Measurements from ENCODE around the gene PLIN1.
A peak's percentile ranks its signal among the peaks of the same experiment; 100 is the strongest.
"Not testable (repeated sequence)": the region's sequence is repeated elsewhere in the genome, so short reads cannot be mapped to it uniquely, and the experiment has no call there.

The PLIN1 gene, protein sequence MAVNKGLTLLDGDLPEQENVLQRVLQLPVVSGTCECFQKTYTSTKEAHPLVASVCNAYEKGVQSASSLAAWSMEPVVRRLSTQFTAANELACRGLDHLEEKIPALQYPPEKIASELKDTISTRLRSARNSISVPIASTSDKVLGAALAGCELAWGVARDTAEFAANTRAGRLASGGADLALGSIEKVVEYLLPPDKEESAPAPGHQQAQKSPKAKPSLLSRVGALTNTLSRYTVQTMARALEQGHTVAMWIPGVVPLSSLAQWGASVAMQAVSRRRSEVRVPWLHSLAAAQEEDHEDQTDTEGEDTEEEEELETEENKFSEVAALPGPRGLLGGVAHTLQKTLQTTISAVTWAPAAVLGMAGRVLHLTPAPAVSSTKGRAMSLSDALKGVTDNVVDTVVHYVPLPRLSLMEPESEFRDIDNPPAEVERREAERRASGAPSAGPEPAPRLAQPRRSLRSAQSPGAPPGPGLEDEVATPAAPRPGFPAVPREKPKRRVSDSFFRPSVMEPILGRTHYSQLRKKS

DNA sequence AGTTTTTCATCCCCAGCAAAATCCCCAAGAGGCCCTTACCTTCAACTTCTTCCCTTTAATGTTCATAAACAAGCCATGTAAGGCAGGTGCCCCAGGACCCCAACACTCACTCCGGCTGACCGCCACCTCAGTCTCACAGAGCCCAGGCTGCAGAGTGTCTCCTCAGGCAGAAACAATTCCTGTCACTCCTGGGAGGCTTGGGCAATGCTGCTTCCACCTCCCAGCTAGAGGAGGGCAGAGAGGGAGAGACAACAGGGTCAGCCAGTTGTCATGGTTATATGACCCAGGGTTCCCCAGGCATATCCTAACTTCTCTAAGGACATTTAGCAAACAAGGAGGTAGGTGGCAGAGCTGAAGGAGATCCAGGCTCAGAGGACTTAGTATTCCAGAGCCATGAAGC lies at the start of gene PLIN1:
Gene PLIN1, minus strand, starts transcription at position 156 of the 400 bp plus-strand sequence. CDS start 1,878 bp downstream, outside the sequence.
- no peak within 1 kb of the TSS for H3K4me3 ChIP-seq (ENCODE audit: low read depth, low read length)
- DNase-seq (ENCODE audit: low read depth): no peak

DNA sequence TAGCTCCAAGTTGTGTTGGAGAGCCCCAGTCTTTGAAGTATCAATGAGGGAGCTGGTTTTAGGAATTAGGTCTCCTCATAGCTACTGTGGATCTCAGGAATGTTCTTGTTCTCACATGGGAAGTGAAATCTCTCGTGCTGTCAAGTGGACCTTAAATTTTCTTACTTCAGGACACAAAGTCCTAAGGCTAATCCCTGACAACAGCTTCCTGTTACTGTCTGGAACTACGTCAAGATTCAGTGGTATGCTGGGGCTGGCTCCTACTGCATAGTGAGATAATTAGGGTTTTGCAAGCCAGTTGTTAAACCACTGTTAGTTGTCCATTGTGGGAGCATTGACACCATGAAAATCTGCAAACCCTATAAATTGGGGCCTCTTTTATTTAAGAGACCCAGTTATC lies 49.1 kb upstream of the PLIN1 start:
- DNase-seq (ENCODE audit: low read depth): peak; percentile 76
- H3K4me3 ChIP-seq (ENCODE audit: low read depth, low read length): no peak overlapping the region

DNA sequence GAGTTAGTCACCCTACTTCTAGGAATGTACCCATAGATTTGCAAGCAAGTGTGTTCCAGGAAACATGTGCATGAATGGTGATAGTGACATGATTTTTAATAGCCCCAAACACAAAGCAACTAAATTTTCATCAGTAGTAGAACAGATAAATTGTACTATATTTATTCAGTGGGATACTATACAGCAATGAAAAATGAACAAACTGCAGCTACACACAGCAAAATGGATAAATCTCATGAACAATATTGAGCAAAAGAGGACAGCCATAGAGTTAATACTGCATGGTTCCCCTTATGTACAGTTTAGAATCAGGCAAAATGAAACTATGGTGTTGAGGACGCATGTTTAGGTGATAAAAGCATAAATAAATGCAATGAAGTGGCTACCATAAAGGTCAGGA lies 45.9 kb upstream of the PLIN1 start:
- no peak for DNase-seq (ENCODE audit: low read depth)
- no peak overlapping the region for H3K4me3 ChIP-seq (ENCODE audit: low read depth, low read length)

DNA sequence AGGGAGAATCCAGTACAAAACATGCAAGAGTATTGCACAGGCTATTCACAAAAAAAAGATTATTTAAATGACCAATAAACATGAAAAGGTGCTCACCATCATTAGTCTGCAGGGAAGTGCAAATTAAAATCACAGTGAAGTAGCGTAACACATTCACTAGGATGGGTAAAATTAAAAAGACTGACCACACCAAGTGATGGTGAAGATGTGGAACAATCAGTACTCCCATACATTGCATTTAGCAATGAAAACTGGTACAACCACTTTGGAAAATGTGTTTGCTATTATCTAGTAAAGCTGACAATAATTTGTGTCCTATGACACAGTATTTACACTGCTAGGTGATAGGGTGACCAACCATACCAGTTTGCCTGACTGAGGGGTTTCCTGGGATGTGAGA lies 45.5 kb upstream of the PLIN1 start:
- no peak for DNase-seq (ENCODE audit: low read depth)
- no peak overlapping the region for H3K4me3 ChIP-seq (ENCODE audit: low read depth, low read length)

DNA sequence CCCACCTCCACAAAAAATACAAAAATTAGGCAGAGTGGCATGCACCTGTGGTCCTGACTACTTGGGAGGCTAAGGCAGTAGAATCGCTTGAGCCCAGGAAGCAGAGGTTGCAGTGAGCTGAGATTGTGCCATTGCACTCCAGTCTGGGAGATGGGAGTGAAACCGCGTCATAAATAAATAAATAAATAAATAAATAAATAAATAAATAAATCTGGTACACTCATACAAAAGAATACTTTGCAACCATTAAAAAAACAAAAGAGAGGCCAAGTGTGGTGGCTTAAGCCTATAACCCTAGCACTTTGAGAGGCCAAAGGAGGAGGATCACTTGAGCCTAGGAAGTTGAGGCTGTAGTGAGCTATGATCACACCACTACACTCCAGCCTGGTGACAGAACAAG lies 43.9 kb upstream of the PLIN1 start:
- no peak overlapping the region for H3K4me3 ChIP-seq (ENCODE audit: low read depth, low read length)
- no peak for DNase-seq (ENCODE audit: low read depth)

DNA sequence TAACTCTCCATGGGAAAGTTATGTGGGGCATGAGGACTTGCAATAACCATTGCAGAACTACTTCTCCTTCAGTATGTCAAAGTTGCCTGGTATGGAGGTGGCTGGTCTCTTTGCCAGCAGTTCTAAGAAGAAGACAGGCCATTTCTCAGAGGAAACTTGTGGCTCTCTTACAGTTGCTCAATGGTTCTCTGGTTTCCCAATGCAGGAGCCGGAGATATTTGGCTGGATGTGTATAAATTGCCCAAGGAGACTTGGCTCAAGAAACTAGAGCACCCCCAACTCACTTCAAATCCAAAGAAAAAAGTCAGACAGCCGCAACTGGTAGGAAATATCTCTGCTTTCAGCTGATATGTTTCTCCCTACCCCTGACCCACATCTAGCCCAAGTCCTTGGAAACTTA lies 35.6 kb upstream of the PLIN1 start:
- H3K4me3 ChIP-seq (ENCODE audit: low read depth, low read length): no peak overlapping the region
- no peak for DNase-seq (ENCODE audit: low read depth)

DNA sequence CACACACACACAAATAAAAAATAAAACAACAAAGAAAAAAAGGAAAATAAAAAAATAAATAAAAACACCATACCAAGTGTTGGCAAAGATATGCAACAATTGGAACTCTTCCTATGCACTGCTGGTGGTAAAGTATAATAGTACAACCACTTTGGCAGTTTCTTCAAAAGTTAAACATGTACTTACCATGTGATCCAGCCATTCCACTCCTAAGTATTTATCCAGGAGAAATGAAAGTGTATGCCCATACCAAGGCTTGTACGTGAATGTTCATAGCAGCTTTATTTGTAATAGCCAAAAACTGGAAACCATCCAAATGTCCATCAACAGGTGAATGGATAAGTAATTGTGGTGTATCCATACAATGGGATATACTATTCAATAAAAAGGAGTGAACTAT lies 28.4 kb upstream of the PLIN1 start:
- DNase-seq (ENCODE audit: low read depth): no peak
- H3K4me3 ChIP-seq (ENCODE audit: low read depth, low read length): no peak overlapping the region

DNA sequence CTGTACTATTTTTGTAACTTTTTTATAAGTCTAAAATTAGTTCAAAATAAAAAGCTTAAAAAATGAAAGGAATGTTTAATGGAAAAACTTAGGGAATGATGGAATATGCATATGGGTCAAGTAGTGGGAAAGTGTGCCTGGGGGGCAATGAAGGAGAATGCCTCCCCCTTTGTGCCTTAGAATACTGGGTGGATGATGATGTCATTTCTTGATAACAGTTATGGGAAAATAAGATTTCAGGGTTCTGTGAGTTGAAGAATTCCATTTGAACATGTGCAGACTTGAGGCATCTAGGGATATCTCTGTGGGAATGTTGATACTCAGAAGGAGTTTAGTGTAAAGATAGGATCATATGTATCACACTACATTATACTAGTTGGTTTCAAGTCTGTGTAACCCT lies 25.2 kb upstream of the PLIN1 start:
- no peak for DNase-seq (ENCODE audit: low read depth)
- no peak overlapping the region for H3K4me3 ChIP-seq (ENCODE audit: low read depth, low read length)

DNA sequence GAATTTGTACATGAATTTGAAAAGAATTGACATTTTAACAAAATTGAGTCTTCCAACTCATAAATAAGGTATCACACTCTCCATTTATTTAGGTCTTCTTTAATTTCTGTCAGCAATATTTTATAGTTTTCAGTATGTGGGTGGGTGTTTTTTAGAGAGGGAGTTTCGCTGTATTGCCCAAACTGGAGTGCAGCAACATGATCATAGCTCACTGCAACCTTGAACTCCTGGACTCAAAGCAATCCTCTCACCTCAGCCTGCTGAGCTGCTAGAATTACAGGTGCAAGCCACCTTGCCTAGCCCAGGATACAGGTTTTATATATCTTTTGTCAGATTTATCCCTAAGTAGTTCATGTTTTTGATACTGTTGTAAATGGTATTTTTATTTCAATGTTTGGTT lies 16.0 kb upstream of the PLIN1 start:
- no peak overlapping the region for H3K4me3 ChIP-seq (ENCODE audit: low read depth, low read length)

DNA sequence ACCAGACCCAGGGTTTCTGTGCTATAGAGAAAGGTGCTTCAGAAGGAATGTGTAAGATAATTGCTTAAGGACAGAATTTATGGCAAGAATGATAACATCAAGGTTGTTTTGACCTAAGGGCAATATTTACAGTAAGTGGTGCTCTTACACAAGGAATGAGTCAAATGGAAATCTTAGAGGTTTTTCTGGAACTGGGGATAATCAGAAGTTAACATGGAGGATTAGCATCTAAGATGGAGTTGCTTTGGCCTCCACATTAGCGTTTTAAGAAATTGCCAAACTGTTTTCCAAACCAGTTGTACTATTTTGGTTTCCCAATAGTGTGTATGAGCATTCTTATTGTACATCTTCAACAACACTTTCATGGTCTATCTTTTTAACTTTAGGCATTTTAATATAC lies 14.5 kb upstream of the PLIN1 start:
- no peak for DNase-seq (ENCODE audit: low read depth)
- H3K4me3 ChIP-seq (ENCODE audit: low read depth, low read length): no peak overlapping the region

More for the DNA sequence above, 16.0 kb upstream of the PLIN1 start:
- no peak for DNase-seq (ENCODE audit: low read depth)

DNA sequence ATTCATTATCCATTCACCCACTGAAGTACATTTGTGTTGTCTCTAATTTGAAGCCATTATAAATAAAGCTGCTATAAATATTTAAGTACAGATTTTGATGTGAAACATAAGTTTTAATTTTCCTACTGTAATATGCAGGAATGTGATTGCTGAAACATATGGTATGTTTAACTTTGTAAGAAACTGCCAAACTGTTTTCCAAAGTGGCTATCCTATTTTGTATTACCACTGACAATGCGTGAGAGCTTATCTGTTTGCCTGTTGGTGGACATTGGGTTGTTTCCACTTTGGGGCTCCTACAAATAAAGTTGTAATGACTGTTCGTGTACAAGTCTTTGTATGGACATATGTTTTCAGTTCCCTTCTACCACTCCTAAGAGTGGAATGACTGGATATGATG lies 13.9 kb upstream of the PLIN1 start:
- no peak overlapping the region for H3K4me3 ChIP-seq (ENCODE audit: low read depth, low read length)
- no peak for DNase-seq (ENCODE audit: low read depth)

DNA sequence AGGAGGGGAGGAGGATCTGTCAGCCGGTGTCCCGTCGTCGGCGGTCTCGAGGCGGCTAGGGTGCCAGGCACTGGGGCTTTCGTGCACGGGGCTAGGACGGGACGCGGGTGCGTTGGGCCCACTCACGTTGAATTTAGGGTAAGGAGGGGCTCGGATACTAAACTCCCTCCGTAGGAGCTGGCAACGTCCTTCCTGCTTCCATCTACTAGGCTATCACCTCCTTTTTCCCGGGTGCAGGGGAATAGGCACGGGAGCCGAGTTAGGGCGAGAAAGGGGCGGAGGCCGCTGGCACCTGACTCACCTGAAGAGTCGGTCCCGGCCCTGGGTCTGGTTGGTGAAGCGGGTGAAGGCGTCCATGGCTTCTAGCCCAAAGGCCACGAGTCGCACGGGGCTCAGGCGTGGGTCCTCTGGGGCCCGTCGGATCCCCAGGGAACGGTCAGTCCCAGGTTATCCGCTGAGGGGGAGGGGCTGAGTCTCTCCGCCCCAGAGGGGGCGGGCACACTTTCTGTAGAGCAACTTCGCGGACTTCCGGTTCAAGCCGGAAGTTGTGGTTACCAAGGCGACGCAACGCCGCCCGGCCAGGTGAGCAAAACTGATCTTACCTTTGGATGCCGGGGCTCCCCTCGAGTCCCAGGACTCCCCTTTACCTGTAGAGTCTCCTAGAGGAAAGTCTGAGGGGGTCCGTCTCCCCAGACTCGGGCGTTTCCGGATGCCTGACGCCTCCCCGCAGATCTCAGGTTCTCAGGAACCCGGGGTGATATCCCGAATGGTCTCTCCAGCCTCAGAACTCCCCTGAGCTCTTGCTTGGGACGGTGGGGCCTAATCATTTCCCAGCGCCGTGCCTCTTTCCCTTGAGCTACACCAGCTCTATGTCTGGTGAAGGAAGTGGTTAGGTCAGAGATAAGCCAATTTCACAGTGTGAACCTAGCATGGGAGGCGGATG lies 11.4 kb upstream of the PLIN1 start, which contains the start of the genes PEX11A and WDR93:
Gene PEX11A, minus strand, starts transcription at position 479 of the 943 bp plus-strand sequence. Its CDS starts 122 bp downstream, at position 357.
Gene WDR93, plus strand, starts transcription at position 536 of the 943 bp plus-strand sequence. CDS start 10,936 bp downstream, outside the sequence.
- DNase-seq (ENCODE audit: low read depth): no peak
- peak within 1 kb of the TSS; percentile 93 for H3K4me3 ChIP-seq (ENCODE audit: low read depth, low read length)

DNA sequence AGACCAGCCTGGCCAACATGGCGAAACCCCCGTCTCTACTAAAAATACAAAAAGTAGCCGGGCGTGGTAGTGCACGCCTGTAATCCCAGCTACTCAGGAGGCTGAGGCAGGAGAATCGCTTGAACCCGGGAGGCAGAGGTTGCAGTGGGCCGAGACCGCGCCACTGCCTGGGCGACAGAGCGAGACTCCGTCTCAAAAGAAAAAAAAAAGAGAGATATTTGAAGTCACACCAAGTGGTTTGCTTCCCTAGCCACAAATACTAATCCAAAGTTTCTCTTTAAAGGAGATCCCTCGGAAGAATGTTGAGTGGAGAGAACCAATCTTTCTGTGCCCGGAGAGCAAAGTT lies 10.7 kb upstream of the PLIN1 start:
- DNase-seq (ENCODE audit: low read depth): not testable (repeated sequence)
- peak overlapping the region; percentile 93 for H3K4me3 ChIP-seq (ENCODE audit: low read depth, low read length)

DNA sequence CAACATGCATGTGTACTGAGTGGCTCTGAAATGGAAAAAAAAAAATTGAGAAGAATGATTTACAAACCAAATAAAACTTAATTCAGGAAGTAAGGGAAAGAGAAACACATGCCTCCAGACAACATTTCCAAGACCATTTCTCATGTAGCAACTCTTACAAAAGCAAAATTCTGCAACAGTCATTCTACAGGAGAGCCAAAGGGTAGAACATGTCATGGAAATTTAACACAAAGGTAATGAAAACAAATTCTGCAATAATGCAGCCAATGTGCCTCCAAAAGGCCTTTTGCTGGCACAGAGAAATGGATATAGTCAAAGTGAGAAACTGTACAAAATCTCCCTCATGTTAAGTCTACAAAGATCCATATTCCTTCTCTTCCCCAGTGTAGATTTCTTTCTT lies 7.4 kb upstream of the PLIN1 start:
- no peak overlapping the region for H3K4me3 ChIP-seq (ENCODE audit: low read depth, low read length)
- DNase-seq (ENCODE audit: low read depth): no peak

DNA sequence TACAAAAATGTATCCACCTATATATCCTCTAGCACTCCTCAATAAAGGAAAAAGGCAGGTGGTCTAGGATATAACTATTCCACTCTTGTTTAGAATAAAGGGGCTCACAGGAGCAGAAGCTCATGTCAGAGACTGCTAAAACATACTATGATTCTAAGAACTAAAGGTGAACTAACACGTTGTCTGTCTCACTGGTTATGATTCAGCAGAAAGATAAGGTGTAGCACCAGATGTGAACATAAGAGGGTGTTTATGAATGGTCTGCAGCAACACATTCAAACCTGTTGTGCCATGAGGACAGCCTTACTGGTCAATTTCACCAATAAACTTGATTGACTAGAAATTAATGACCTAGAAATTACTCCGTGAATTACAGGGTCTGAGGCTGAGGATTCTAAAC lies 6.8 kb upstream of the PLIN1 start:
- no peak overlapping the region for H3K4me3 ChIP-seq (ENCODE audit: low read depth, low read length)
- DNase-seq (ENCODE audit: low read depth): no peak

DNA sequence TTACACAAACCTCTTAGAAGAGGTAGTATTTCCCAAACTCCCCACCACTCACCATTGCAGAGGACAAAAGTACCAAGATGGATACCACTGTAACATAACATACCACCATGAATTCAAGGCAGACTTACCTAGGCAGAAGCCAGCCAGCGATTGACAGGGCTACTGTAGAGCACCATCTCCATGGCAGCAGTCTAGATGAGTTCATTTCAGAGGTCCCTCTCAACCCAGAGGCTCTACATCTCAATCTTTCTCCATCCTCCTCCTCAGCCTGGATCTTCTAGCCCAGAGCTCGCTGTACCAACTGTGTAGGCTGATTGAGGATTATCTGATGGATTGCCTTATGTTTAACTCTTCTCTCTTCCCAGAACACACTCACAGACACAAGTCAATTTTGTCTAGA lies 2.0 kb upstream of the PLIN1 start:
- no peak for DNase-seq (ENCODE audit: low read depth)
- no peak overlapping the region for H3K4me3 ChIP-seq (ENCODE audit: low read depth, low read length)

DNA sequence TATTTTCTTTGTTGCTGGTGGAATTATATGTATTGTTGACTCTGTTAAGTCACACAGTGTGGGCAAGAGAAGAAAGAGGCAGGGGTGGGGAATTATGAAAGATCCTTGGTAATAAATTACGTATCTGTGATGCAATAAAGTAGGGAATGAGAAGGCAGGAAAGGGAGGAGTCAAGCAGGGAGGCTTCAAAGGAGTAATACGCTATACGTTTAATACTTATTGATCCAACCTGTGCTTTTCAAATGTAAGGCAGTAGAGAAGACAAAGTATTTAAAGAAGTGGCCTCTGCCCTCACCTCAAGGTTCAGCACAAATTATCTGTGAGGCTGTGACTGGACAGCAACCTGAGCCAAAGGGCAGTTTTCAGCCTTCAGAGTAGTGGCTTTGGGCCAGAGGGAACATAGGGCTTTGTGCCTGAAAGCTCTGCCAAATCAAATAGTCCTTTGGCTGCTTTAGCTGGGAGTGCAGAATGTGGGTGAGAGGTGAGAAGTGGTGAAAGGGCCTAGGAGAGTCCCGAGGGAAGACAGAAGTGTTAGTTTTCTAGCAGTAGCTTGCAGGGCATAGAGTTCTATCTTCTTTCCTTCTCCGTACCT lies 1.2 kb upstream of the PLIN1 start:
- peak; percentile 87 for DNase-seq (ENCODE audit: low read depth)
- no peak overlapping the region for H3K4me3 ChIP-seq (ENCODE audit: low read depth, low read length)

DNA sequence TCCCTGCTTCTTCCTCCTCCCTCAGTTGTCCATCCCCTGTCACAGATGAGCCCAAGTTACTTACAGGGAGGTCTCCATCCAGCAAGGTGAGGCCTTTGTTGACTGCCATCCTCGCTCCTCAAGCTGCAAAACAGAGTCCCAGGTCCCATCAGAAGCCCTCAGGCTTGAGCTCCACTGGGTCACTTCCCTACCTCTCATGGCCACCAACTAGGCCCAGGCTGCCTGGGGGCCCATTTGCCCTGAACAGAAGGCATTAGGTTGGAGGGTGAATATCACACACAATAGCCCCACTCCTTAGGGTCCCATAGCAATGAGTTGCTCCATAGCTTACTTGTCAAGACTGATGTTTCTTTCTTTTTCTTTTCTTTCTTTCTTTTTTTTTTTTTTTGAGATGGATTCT lies 1.8 kb downstream of the PLIN1 start:
- H3K4me3 ChIP-seq (ENCODE audit: low read depth, low read length): no peak overlapping the region
- DNase-seq (ENCODE audit: low read depth): no peak

DNA sequence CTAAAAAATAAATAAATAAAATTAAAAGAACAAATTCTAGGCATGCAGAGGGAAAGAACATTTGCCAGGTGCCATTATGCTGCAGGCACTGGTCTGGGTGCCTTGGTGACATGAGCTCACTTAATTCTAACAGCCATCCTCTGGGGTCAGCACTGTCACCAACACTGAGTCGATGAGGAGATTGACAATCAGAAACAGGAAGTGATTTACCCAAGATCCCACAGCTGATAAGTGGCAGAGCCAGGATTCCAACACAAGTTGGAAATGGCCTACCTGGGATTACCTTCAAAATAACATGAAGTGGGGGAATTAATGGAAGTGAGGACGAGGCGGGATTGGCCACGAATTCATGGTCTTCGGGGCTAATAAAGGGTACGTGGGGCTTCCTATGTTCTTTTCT lies 3.6 kb downstream of the PLIN1 start:
- H3K4me3 ChIP-seq (ENCODE audit: low read depth, low read length): no peak overlapping the region
- DNase-seq (ENCODE audit: low read depth): no peak

DNA sequence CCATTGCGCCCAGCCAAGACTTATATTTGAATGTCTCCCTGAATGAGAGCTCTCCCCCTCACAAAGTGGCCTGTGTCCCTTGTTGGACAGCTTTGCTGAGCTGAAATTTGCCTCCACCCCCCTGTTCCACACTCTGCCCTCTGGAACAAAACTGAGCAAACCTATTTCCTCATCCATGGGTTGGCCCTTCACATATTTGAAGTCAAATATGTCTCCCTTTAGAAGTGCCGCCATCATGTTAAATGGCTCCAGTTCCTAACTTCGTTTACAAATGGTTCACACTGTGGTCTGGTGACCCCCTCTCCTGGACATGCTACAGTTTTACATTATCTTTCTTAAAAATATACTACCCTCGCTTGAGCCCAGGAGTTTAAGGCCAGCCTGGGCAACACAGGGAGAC lies 4.6 kb downstream of the PLIN1 start:
- DNase-seq (ENCODE audit: low read depth): no peak
- no peak overlapping the region for H3K4me3 ChIP-seq (ENCODE audit: low read depth, low read length)
